ENCODE measurements around the gene TSPAN4.

TSPAN4 gene

DNA sequence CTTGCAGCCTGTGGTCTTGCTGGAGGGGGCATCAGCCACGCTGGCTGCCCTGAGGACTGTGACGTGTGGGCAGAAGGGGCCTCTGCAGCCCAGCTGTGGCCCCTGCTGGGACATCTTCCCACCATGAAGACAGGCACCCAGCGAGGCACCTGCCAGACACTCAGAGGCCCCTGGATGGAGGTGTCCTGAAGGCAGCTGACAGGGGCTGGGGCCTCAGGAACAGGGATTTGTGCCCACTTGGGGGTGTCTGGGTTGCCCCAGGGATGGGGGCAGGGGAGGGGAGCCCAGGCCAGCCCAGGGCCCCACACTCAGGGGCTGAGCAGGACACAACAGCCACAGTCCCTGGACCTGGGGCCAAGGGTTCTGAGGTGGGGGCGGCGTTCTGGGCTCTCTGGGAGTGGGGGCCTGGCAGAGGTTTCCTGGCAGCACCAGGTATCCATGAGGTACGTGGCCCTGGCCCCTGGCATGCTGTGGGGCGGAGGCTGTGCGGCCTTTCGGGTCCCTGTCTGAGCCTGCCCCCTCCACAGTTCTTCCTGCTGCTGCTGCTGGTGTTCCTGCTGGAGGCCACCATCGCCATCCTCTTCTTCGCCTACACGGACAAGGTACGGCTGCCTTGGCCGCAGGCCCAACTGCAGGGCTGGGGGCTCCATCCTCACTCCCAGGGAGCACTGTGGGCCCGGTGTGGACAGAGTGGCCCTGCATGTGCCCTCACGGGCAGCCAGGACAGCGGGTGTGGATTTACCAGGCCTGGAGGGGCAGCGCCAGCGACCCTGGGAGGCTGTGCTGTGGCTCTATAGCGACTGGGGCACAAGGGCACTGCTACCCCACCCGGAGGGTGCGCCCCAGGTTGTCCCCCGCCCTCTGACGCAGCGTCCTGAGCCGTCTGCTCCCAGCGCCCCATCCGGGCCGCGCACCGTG, 21.5 kb downstream of the TSPAN4 start:
- no peak for TF ChIP-seq CTCF (IDR thresholded peaks at IDR 0.05; ENCODE audit: low read depth, low read length)
- H3K4me1 ChIP-seq, result peaks cover 16% of the 10 kb centered on the region
- no peaks in the 10 kb centered on the region for H3K9me3 ChIP-seq
- DNase-seq, result no peak
- H3K4me3 ChIP-seq (ENCODE audit: low read depth, low read length), result no peak overlapping the region
- H3K27me3 ChIP-seq, result no peaks in the 10 kb centered on the region
- H3K36me3 ChIP-seq, result no peaks in the 10 kb centered on the region; the same call in 1 of the 2 replicates

DNA sequence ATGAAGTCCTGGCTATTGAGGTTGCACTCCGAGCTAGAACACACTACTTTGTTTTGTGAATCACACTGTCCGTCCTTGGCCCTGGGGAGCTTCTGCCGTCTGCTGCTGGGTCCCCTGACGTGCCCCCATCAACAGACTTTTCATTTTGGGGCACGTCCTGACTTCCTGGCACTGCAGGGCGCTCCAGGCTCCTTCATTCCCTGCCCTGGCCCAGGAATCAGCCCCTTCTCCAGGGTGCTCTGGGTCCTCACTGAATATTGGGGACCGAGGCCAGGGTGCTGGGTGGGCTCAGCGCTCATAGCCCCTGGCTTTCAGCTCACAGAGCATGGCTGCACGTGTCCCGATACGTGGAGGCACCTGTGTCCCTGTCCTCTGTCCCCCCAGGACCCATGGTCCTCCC, 22.2 kb downstream of the TSPAN4 start:
- peaks cover 15% of the 10 kb centered on the region for H3K4me1 ChIP-seq
- no peak for DNase-seq
- H3K27me3 ChIP-seq, result no peaks in the 10 kb centered on the region
- H3K36me3 ChIP-seq, result no peaks in the 10 kb centered on the region; the same call in 1 of the 2 replicates
- H3K9me3 ChIP-seq, result no peaks in the 10 kb centered on the region
- H3K4me3 ChIP-seq (ENCODE audit: low read depth, low read length), result no peak overlapping the region
- no peak for TF ChIP-seq CTCF (IDR thresholded peaks at IDR 0.05; ENCODE audit: low read depth, low read length)

DNA sequence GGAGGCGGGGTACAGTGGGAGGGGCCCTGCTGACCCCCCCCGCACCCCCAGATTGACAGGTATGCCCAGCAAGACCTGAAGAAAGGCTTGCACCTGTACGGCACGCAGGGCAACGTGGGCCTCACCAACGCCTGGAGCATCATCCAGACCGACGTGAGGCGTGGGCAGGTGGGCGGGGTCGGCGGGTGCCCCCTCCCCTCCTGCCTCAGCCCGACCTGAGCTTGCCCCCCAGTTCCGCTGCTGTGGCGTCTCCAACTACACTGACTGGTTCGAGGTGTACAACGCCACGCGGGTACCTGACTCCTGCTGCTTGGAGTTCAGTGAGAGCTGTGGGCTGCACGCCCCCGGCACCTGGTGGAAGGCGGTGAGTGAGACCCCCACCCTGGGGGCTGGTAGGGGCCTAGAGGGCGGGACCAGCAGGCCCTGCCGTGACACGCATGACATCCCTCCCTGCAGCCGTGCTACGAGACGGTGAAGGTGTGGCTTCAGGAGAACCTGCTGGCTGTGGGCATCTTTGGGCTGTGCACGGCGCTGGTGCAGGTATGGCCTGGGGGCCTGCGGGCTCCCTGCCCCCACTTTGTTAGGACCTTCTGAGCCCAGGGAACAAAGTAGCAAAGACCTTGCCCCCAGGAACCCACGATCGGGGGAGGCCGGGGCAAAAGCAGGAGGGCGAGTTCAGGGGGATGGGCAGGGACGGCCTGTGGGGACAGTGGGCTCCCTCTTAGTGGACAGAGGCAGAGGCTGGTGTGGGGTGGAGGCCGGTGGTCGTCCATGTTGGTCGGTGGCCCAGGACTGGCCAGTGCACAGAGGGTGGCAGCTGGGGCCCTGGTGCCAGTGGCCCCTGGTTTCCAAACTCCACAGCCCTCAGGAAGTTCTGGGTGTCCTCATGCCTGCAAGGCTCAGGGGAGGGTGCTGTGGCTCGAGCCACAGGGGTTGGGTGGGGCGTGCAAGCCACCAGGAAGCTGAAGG, 23.1 kb downstream of the TSPAN4 start:
- Histone ChIP-seq H3K36me3 (no peaks in the 10 kb centered on the region; the same call in 1 of the 2 replicates), H3K4me3 (ENCODE audit: low read depth, low read length) (no peak overlapping the region), H3K4me1 (peaks cover 10% of the 10 kb centered on the region), H3K9me3 (no peaks in the 10 kb centered on the region), H3K27me3 (no peaks in the 10 kb centered on the region)
- DNase-seq, result no peak
- no peak for TF ChIP-seq CTCF (IDR thresholded peaks at IDR 0.05; ENCODE audit: low read depth, low read length)

- H3K27me3 ChIP-seq, result no peaks in the 10 kb centered on the region
- H3K4me1 ChIP-seq, result peaks cover 10% of the 10 kb centered on the region
- no peaks in the 10 kb centered on the region for H3K9me3 ChIP-seq
- H3K36me3 ChIP-seq, result no peaks in the 10 kb centered on the region; the same call in 1 of the 2 replicates
- DNase-seq, result no peak
- no peak overlapping the region for H3K4me3 ChIP-seq (ENCODE audit: low read depth, low read length)
- TF ChIP-seq CTCF (IDR thresholded peaks at IDR 0.05; ENCODE audit: low read depth, low read length), result no peak
Measured at GRCh38 chr11:866481-866880, 23.8 kb downstream of the TSPAN4 start.

GRCh38 chr11:867856-868358, 25.3 kb downstream of the TSPAN4 start:
- Histone ChIP-seq H3K36me3 (no peaks in the 10 kb centered on the region; the same call in 1 of the 2 replicates), H3K4me3 (ENCODE audit: low read depth, low read length) (no peak overlapping the region), H3K4me1 (no peaks in the 10 kb centered on the region), H3K9me3 (no peaks in the 10 kb centered on the region), H3K27me3 (no peaks in the 10 kb centered on the region)
- TF ChIP-seq CTCF (IDR thresholded peaks at IDR 0.05; ENCODE audit: low read depth, low read length), result no peak
- DNase-seq, result no peak

Measured in BE2C (cell line).